NAMALWA (cell line): ENCODE measurements around the gene OR2T1.
"Not testable (repeated sequence)": the region's sequence is repeated elsewhere in the genome, so short reads cannot be mapped to it uniquely, and the experiment has no call there.

Experiments
- DNase-seq: peaks from one replicate; pipeline ENCODE4 v3.0.0-alpha.2; 2015; ENCODE audit warnings: low spot score

OR2T1 gene

GRCh38 chr1:248402748-248403147 lies at the start of gene OR2T1:
OR2T1 (plus strand) TSS chr1:248403048; CDS start chr1:248406148, 3,100 bp downstream.
- no peak for DNase-seq

- no peak for DNase-seq
Measured at GRCh38 chr1:248359415-248359814, 43.4 kb upstream of the OR2T1 start.

- no peak for DNase-seq
Measured at GRCh38 chr1:248361121-248361715, 41.6 kb upstream of the OR2T1 start, which contains the start of gene OR2T4. OR2T4 (plus strand) TSS chr1:248361665; CDS start chr1:248361665, 0 bp downstream.

- no peak for DNase-seq
Measured at GRCh38 chr1:248366609-248367008, 36.2 kb upstream of the OR2T1 start.

- DNase-seq, result no peak
Measured at GRCh38 chr1:248372394-248372793, 30.5 kb upstream of the OR2T1 start.

- no peak for DNase-seq
Measured at GRCh38 chr1:248373761-248374160, 29.1 kb upstream of the OR2T1 start.

- no peak for DNase-seq
Measured at GRCh38 chr1:248375446-248375845, 27.4 kb upstream of the OR2T1 start, which contains the start of gene OR2T6. OR2T6 (plus strand) TSS chr1:248375746; CDS start chr1:248387609, 11,863 bp downstream.

- no peak for DNase-seq
Measured at GRCh38 chr1:248376916-248377315, 25.9 kb upstream of the OR2T1 start.

- no peak for DNase-seq
Measured at GRCh38 chr1:248380854-248381253, 22.0 kb upstream of the OR2T1 start.

GRCh38 chr1:248388426-248388825 lies 14.4 kb upstream of the OR2T1 start:
- DNase-seq, result no peak

- DNase-seq, result no peak
Measured at GRCh38 chr1:248393050-248393449, 9.8 kb upstream of the OR2T1 start.

GRCh38 chr1:248404024-248404423 lies 1.2 kb downstream of the OR2T1 start:
- peak; percentile 47 for DNase-seq

- no peak for DNase-seq
Measured at GRCh38 chr1:248406721-248407692, 4.2 kb downstream of the OR2T1 start.

GRCh38 chr1:248416226-248416625 lies 13.4 kb downstream of the OR2T1 start:
- DNase-seq, result no peak

GRCh38 chr1:248417854-248418253 lies 15.0 kb downstream of the OR2T1 start:
- DNase-seq, result no peak

- DNase-seq, result peak; percentile 9
Measured at GRCh38 chr1:248421384-248421783, 18.5 kb downstream of the OR2T1 start.

GRCh38 chr1:248427526-248428191 lies 24.8 kb downstream of the OR2T1 start:
- not testable (repeated sequence) for DNase-seq

- not testable (repeated sequence) for DNase-seq
Measured at GRCh38 chr1:248428192-248428533, 25.3 kb downstream of the OR2T1 start.

GRCh38 chr1:248431683-248432082 lies 28.8 kb downstream of the OR2T1 start:
- DNase-seq, result not testable (repeated sequence)

- not testable (repeated sequence) for DNase-seq
Measured at GRCh38 chr1:248432201-248432600, 29.4 kb downstream of the OR2T1 start.

GRCh38 chr1:248433811-248434415 lies 31.1 kb downstream of the OR2T1 start:
- not testable (repeated sequence) for DNase-seq

- not testable (repeated sequence) for DNase-seq
Measured at GRCh38 chr1:248434913-248435312, 32.1 kb downstream of the OR2T1 start.
